Measurements from ENCODE around the gene KCNJ6.

Gene KCNJ6

DNA sequence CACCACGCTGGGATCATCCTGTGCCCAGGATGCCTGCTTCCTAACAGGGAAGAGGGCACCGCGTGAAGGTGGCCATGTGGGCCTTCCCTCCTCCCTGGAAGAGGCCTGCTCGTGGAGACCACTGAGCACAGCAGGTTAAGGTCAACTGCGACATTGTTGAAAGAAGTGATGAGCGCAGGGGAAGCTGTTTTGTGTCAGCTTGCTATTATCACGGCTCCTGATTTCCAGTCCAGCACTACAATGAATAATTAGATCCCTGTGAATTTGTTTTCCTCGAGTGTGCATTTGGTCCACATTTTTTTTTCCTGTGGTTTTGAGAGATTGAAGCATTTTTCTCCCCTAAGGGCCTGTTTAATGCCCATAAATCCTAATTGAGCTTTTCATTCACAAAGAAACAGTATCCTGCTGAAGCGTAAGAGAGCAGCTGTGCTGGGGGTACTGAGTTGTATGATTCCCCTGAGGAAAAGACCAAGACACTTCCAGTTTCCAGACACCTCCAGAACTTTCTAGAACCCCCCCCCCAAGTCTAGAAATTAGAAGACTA is 204.9 kb downstream of the KCNJ6 start:
- no peak for DNase-seq

DNA sequence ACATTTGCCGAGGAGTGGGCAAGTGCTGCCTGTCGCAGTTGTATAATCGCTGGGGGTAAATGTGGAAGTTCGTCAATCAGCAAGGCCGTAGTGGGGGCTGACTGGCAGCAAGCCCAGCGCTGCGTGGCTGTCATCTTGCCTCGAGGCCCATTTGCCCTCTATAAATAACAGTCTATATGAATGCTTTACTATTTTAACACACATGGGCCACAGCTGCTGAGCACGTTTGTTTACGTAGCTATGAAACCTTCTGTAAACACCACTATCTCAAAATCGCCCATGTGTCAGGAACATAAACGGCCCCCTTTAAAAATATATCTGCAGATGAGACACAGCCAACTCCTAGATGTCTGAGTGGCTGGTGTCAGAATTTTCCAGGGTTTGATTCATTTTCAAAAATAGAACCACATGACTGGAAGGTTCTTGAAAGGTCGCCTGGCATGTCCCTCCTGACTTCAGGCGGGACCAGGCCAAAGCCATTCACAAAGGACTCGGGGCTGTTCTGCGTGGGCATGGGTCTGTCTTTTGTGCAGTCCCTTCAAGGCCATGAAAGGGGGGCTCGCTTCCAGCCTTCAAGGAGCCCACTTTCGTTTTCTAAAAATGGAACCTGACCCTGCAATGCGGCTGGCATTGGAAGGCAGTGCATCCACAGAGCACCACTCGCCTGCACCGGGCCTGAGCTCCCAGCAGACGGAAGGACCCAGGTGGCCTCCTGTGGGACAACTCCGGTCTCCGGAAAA is 205.5 kb downstream of the KCNJ6 start:
- DNase-seq = no peak

DNA sequence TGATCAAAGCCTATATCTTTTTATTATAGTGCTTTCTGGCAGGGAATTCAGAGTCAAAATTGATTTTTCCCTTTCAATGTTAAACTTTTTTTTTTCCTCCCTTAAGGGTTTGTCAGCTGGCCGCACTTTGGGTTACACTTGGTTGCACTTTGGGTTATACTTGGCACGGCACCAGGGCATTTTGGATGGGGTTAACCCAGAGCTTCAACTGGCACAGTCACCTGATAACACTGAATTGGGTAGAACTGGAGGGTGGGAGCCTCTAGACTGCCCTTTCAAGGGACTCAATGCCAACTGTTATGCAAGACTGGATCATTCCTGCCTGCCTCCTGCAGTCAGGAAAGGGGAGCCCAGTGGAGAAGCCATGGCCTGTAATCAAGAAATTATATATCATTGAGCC is 211.5 kb downstream of the KCNJ6 start:
- no peak for DNase-seq

DNA sequence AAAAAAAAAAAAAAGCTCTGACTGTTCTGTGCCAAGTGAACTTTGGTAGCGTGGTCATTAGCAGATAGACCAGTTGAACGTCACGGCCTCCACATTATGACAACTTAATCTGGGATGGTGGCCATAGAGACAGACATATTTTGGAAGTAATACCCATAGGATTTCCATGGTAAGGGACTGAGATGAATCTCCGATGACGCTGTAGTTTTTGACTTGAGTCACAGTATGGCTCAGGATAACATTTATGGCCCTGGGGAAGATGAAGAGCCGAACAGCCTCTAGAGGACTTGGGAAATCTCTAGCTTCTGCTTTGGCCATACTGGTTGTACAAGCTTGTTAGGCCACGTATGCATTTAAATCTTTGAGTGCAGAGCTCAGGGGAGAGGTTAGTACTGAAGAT is 214.0 kb downstream of the KCNJ6 start:
- no peak for DNase-seq

DNA sequence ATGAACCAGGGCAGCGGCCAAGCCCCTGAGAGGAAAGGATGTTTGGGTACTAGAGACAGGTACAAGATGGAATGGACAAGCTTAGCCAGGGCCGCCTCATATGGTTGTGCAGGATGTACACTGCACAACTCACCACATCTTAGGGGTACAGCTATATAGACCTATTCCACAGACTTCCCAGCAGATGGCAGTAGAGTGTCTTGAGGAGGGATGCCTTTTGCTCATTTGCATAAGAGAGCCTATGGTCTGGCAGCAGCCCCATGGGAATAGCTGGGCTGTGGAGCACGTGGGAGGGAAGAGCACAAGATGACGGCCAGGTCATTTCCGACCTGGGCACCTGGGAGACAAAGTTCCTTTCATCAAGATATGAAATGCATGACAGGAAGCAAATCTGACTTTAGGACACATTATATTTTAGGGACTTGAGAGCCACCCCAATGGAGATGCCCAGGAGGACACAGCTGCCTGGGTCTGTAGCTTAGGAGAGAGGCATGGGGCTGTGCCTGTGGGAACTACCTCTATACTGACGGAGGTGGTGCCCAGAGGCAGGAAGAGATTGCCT is 215.5 kb downstream of the KCNJ6 start:
- DNase-seq = no peak

DNA sequence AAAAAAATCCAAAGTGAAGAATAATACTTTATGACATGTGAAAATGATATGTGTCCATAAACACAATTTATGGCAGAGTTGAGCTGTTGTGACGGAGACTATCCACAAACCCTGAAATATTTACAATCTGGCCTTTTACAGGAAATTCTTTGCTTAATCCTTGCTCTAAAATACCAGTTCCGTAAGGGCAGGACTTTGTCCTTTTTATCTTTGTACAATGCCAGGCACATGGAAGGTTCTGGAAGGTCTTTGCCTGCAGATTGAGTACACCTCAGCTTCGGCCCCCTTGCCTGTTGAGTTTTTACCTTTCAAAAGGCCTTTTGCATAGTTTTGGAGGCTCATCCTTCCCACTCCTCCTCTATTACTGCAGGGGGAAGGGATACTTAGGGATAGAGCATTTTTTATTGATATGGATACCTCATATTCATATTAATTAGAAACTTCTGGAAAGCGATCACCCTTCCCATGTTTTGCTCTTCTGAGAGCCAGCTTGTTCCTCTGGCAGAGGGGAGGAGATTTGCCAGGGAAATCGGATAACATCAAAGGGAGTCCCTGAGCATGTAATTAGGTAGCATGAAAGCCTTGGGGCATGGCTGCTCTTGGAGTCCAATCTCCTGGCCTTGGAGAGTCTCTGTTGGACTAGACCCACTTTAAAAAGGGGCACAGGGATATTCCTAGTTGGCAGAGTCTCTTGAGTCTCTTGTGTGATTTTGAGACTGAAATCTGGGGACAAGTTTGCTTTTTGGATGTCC is 217.1 kb downstream of the KCNJ6 start:
- DNase-seq = no peak

DNA sequence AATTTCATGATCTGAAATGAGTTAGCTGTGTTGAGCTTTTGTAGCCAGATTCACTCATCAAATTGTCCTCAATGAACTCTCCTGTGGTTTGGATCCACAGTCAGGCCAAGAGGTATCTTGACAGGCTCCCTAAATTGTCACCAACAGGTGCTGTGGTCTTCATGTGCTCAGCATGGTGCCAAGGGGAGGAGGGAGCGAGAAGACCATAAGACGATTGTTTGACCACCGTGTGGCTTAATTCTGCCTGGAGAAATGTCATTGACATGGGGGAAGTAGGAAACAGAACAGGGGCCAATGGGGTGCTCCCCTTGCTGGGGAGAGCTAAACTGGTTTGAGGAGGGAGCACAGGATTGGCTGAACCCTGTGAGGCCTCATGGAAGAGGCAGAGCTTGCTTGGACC is 219.3 kb downstream of the KCNJ6 start:
- no peak for DNase-seq

DNA sequence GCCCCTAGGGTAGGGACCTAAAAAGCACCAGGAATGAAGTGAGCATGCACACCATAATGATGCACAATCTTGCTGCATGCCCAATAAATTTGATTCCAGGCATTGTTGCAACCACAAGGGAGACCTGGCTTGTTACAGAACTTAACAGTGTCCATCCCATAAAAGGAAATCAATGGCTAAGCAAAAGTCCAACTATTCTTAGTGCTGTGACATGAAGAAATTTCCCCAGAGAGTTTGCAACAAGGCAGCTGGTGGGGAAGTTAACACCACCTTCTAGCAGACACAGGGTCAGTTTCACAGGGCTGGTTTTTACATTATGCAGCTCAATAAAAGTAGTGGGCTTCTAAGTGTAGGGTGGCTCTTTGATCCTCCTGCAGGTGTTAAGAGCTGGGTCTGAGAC is 221.1 kb downstream of the KCNJ6 start:
- DNase-seq = no peak

DNA sequence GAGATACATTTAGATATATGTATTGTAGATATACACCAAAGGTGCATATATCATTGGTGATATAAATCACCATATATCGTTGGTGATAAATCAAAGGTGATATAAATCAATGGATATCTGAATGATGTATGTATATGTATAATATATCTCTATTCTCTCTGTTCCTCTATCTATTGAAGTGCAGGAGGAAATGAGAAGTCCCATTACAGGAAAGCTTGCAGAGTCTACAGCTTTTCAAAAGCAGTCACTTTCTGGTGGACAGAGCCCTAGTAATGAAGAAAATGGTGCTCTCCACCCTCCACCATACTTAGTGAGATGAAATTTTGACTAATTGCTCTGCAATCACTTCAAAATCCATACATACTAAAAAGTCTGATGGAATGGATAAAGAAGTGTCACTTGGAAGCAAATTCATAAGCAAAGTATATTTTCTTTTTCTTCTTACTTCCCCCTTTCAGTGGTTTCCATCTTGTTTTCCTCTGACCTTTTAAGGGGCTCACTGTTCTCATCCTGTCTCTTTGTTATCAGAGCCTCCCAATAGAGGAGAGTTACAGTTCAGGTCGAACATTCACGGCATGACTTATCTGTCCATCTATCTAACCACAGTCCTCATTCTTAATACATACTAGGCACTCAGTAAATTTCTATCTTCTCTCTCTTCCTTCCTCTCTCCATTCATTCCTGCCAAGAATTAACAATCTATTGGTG is 227.2 kb downstream of the KCNJ6 start:
- no peak for DNase-seq

DNA sequence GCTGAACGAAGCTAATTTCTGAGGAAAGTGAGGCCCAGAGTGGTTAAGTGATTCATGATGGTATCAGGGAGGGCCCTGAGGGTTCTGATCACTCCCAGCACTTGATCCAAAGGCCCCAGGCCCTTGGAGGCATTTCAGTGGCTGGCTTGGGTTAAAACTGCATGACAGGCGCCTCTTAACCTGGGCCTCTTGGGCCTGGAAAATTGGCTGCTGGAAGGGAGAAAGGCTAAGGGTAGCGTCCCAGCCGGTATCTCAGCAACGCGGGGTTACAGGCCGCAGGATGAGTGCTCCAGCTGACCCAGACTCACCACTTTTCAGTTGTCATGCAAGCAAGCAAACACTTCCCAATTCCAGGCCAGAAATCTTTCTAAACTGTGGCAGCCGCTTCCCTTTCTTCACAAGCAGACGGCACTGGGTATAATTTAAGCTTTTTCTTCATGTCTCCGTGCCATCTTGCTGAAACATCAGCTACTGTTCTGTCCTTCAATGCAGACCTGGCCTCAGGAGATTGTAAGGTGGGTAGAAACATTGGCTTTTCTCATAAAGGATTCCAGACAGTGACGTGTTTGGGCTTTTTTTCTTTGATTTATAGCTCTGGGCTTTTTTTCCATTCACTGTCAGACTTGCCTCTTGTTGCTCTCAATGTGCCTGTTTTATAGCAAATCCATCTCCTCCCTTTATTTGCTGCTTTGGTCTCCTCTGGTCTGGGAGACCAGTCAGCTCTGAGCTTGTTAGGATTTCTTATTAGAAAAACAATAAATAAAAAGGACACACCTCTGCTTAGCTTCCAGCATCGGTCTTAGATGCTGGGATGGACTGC is 229.1 kb downstream of the KCNJ6 start:
- DNase-seq = no peak

DNA sequence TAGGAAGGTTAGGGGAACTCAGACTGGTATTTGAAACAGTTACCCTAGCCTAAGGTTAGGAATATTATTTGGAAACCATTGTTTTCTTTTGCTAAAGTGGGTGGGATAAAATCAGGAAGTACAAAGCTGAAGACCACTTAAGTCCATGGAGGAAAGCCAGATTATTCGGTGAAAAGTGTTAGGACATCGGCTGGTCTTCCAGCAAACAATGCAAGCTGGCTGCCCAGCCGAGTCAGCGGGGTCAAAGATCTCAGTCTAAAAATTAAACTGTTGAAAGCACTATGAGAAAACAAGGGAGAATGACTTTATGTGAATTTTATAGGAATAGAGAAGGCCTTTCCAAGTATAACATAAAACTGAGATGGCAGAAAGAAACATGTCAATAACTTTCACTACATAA is 231.7 kb downstream of the KCNJ6 start:
- DNase-seq = no peak

DNA sequence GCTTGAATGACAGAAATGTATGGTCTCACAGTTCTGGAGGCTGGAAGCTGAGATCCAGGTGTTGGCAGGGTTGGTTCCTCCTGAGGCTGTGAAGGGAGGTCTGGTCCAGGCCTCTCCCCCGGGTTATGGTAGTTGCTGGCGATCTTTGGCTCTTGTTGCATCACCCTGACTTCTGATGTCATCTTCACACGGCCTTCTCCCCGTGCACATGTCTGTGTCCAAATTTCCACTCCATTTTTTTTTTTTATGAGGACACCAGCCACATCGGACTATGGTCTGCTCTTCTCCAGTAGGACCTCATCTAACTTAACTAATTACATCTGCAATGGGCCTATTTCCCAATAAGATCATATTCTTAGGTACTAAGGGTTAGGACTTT is 232.2 kb downstream of the KCNJ6 start:
- no peak for DNase-seq

DNA sequence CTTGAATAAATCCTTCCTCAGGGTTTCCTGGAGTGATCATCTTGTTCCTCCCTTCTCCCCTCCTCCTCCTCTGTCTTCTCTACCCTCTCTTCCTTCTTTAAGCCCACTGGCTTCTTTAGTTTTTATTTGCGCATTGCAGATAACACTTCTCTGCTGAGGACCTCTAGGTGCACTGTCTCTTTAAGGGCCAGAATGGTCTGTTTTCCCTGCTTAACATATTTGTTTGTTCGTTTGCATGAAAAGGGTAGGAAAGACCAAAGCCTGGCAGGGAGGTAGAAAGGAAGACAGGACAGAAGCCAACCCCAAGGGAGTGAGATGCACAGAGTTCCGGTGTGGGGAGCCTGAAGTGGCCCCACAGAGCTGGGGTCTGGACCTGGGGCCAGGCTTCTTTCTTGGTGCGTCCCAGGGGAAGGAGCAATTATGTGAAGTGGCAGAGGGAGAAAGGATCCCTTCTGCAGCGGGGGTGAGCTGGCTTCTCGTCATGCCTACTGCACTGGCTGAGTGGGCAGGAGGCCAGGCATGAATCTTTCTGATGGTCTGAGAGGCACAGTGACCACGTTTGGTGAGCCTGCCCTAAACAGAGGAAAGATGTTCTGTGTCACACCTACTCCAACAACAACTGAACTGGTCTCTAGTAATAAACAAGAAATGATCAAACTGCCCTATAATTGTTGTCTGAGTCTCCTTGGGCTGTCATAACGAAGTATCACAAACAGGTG is 232.7 kb downstream of the KCNJ6 start:
- DNase-seq = no peak

DNA sequence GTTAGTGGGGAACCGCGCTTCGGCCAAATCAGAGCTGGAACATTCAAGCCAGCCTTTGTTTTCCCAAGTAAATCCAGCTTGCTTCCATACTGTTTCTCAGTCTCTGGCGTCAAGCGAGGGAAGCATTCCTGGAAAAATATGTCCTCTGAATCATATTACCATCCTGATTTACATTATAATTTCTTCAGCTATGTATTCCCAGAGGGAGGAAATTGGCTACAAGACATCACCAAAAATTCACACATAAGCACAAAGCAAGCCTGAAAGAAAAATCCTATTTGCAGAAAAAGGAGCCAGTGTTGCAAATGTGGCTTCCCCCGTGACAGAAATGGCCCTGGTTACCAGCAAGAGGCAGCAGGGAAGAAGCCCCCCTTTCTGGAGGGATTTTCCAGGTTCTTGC is 233.3 kb downstream of the KCNJ6 start:
- DNase-seq = no peak

DNA sequence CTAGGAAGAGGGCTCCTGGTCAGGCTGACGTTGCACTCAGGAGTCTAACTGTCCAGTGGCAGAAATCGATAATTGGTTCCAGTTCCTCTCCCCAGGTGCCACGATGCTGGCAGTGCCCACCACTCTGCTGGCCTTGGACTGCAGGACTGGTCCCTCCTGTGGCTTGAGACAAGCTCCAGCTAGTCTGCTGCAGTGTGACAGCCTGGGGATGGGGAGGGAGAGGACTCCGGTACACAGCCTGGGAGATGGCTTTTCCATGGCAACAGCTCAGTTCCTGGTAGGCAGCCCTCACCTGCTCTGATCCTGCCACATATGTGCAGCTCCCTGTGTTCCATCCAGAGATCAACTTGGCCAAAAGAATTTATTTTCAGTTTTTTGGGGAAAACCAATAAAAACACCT is 239.3 kb downstream of the KCNJ6 start:
- DNase-seq = no peak

DNA sequence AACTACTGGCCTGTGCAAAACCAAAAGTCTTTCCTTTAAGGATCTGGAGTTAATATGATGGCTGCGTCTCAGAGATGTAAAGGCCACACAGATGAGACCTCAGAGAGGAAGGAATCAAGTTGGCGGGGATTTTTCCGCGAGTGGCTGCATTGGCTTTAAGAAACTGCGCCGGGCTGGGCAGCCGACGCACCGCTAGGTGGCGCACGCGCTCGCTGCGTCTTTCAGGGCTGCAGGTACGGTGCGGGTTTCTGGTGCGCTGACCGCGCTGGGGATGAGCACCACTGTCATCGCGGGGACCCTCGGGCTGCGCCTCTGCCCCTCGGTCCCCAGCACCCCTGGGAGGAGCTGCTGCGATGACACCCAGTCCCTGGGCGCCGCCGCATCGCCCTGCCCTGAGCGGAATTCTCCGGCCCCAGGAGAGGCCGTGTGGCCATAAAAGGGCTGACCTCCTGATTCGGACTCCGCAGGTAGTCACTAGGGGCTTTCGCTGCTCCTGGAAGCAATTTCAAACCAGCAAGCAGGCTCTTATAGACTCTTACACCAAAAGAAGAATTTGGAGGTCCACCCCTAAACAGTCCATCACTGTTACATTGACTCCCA is 241.0 kb downstream of the KCNJ6 start:
- DNase-seq = peak; percentile 52

DNA sequence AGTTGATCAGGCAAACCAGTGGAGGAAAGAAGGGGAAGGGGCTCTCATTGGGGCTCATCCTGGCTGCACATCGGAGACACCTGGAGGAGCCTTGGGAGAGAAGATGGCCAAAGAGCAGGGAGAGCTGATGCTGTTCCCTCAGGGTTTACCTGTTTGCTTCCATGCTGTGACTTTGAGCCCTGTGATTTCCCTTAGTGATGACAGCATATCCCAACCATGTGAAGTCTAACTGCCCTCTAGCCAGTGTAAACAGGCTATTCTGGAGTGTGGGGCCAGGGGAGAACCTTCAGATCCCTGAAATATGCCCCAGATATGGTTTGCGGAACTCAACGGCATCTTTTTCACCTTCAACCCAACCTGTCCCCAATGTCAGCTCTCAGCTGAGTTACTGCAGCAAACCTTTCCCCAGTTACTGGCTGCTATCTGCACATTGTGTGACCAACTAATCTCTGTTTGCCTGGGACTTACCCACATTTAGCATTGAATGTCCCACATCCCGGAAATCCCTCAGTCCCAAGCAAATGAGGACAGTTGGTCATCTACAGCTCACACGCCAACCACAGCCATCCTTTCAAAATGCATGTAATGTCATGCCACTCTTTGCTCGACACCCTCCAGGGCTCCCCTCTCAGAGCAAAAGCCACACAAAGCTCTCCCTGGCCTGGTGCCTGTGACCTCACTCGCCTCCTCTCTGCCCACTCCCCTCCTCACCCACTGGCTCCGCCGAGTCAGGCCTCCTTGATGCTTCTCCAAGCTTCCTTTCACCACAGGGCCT is 242.3 kb downstream of the KCNJ6 start:
- DNase-seq = no peak

DNA sequence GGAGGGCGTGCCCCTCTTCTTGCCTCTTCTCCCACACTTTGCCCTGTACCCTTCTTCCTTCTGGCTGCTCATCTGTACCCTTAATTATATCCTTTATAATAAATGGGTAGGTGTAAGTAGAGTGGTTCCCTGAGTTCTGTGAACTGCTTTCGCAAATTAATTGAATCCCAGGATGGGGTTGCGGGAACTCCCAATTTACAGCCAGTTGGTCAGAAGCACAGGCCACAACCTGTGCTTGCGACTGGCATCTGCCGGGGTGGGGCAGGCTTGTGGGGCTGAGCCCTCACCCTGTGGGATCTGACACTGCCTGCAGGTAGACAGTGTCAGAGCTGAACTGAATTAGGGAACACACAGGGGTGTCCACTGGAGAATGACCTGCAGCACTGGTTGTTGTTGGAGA is 244.9 kb downstream of the KCNJ6 start:
- no peak for DNase-seq

DNA sequence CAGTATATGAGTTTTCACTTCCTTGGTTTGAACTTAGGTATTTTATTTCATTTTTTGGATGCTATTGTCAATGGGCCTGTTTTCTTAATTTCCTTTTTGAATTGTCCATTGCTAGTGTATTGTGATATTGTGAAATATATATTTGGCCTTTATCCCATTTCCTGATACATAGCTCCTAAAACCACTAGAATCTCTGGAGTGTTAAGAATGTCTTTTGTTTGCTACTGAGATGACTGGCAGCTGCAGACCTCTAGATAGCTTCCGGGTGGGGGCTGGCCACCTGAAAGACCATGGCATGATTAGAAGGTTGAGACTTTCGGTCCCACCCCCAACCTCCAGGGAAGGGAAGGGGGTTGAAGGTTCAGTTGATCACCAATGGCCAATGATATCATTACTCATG is 245.4 kb downstream of the KCNJ6 start:
- DNase-seq = no peak

DNA sequence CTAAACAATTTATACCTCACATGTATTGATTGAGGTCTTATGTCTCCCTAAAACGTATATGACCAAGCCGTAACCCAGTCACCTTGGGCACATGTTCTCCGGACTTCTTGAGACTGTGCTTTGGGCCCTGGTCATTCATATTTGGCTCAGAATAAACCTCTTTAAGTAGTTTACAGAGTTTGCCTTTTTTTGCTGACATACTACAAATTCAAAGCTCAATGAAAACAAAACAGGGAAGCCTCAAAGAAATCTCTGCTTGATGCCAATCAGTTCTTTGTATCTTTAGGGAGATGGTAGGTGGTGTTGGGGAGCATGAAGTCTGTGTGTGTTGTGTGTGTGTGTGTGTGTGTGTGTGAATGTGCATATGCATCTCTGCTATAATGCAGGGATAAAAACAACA is 247.0 kb downstream of the KCNJ6 start:
- DNase-seq = no peak
